ENCODE measurements around the gene MFSD6. TPM values are rescaled to one million over a fixed set of nuclear protein-coding genes. Genes with fewer than 3 reads are reported as not detected.

MFSD6 gene
- total and polyA plus RNA-seq, 10 donors = 5.0 to 130 (median 46.9) TPM

DNA sequence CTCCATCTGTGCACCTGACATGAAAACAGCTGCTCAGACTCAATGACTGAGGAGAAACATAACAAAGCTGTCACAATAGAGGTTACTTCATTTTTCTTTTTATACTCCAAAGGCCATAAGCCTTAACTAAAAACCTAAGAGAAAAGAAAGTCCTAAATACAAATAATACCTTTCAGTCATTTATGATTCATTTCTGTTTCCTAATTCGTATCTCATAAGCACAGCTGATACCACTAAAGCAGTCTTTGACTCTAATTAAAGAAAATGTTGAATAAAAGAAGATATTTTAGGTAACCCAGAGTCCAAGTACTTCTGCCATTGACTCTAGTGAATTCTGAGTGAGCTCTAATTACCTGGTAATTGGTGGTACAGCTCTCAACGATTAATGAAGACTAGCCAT, 105.7 kb downstream of the MFSD6 start:
- intact Hi-C loops (cut with DNase I; ENCODE audit: low total_unique reads) = no loop called here
- no peak for DNase-seq
- H3K27ac ChIP-seq = no peak overlapping the region
- H3K27me3 ChIP-seq (replicated peaks in 1 of 7) = no peaks in the 10 kb centered on the region
- no peak overlapping the region for H3K4me3 ChIP-seq
- H3K4me1 ChIP-seq = peaks cover 0 to 7% (median 0%) of the 10 kb centered on the region in 6 donors
- no peaks in the 10 kb centered on the region for H3K9me3 ChIP-seq
- TF ChIP-seq, protein P1, sequence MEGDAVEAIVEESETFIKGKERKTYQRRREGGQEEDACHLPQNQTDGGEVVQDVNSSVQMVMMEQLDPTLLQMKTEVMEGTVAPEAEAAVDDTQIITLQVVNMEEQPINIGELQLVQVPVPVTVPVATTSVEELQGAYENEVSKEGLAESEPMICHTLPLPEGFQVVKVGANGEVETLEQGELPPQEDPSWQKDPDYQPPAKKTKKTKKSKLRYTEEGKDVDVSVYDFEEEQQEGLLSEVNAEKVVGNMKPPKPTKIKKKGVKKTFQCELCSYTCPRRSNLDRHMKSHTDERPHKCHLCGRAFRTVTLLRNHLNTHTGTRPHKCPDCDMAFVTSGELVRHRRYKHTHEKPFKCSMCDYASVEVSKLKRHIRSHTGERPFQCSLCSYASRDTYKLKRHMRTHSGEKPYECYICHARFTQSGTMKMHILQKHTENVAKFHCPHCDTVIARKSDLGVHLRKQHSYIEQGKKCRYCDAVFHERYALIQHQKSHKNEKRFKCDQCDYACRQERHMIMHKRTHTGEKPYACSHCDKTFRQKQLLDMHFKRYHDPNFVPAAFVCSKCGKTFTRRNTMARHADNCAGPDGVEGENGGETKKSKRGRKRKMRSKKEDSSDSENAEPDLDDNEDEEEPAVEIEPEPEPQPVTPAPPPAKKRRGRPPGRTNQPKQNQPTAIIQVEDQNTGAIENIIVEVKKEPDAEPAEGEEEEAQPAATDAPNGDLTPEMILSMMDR (IDR thresholded peaks at IDR 0.05 in 8 of 11, conservative IDR thresholded peaks at IDR 0.05 in 3 of 11) = no peak
- peaks cover 0 to 73% (median 19%) of the 10 kb centered on the region in 6 donors for H3K36me3 ChIP-seq
- WGBS, 5 donors = 82 to 93% (median 87%) methylated on average over 2 of the region's 2 CpGs

DNA sequence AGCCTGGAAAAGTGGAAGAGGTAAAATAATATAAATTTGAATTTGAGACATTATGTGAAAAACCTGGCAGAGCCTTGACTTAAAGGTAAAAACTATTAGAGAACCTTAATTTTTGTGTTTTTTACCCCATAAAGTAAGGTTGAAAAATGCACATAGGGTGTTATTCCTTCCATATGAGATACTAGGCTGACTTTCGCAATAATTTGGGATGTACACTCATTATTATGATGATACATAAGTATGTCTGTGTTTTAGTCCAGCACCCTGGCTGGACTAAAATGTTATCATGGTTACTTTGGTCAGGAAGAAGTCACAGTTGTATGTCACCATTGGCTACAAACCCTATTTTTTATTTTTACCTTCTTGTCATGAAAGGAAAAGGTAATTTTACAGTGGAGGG, 106.5 kb downstream of the MFSD6 start:
- peaks cover 0 to 7% (median 1%) of the 10 kb centered on the region in 6 donors for H3K4me1 ChIP-seq
- no peak overlapping the region for H3K27ac ChIP-seq
- no peaks in the 10 kb centered on the region for H3K27me3 ChIP-seq (replicated peaks in 1 of 7)
- H3K4me3 ChIP-seq = no peak overlapping the region
- WGBS, 5 donors = 97 to 100% (median 100%) methylated on average over 1 of the region's 1 CpG
- peaks cover 0 to 70% (median 15%) of the 10 kb centered on the region in 6 donors for H3K36me3 ChIP-seq
- intact Hi-C loops (cut with DNase I; ENCODE audit: low total_unique reads) = loop anchor here (5.0 kb wide), 1 partner anchor 132 kb away; no protein-coding TSS in a partner anchor
- no peaks in the 10 kb centered on the region for H3K9me3 ChIP-seq
- no peak for DNase-seq
- no peak for TF ChIP-seq POLR2AphosphoS5 (IDR thresholded peaks at IDR 0.05)

DNA sequence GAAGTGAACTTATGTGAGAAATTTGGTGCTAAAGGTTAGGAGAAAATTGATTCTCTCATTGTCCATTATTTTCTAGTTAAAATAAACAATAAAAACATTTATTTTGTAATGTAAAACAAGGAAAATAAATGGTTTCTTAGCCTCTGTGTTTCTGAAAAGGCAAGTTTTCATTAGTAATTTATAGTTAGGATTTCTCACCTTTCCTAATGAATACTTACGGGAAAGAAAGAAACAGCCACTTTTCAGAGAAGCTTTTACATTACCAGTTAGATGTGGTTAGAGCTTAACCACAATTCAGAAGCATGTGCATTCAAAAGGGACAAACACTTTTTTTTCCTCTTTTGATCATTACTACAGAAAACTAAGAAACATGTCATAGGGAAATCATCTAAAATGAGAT, 107.5 kb downstream of the MFSD6 start:
- TF ChIP-seq, protein P1 (IDR thresholded peaks at IDR 0.05 in 8 of 11, conservative IDR thresholded peaks at IDR 0.05 in 3 of 11) = no peak
- no peak for TF ChIP-seq POLR2AphosphoS5 (IDR thresholded peaks at IDR 0.05)
- TF ChIP-seq POLR2A (IDR thresholded peaks at IDR 0.05) = no peak
- 33 to 62% (median 52%) methylated on average over 1 of the region's 1 CpG for WGBS, 5 donors
- peaks cover 0 to 13% (median 4%) of the 10 kb centered on the region in 6 donors for H3K4me1 ChIP-seq
- H3K9me3 ChIP-seq = no peaks in the 10 kb centered on the region
- peaks cover 0 to 60% (median 10%) of the 10 kb centered on the region in 6 donors for H3K36me3 ChIP-seq
- DNase-seq = no peak
- H3K27me3 ChIP-seq (replicated peaks in 1 of 7) = no peaks in the 10 kb centered on the region
- H3K4me3 ChIP-seq = no peak overlapping the region
- no peak overlapping the region for H3K27ac ChIP-seq
- intact Hi-C loops (cut with DNase I; ENCODE audit: low total_unique reads) = loop anchor here (5.0 kb wide), 1 partner anchor 133 kb away; no protein-coding TSS in a partner anchor

DNA sequence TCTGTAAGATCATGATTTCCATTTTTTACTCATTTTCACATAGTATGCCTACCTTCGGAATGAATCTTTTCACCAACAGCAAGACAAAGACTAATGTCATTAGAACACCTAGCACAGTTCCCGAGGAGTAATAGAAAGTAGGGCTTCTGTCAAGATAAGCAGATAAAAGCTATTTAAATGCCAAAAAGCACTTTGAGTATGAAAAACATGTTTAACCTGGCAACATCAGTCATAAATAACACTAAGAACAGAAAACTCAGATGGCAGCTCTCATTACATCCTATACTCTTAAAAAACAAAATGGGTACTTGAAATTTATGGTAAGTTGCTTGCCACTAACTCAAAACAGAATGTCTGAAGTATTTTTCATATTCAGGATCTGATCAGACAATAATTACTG, 109.3 kb downstream of the MFSD6 start:
- TF ChIP-seq, protein P1 (IDR thresholded peaks at IDR 0.05 in 8 of 11, conservative IDR thresholded peaks at IDR 0.05 in 3 of 11) = no peak
- TF ChIP-seq POLR2AphosphoS5 (IDR thresholded peaks at IDR 0.05) (no peak), POLR2A (IDR thresholded peaks at IDR 0.05) (no peak)

More for the DNA sequence above, 109.3 kb downstream of the MFSD6 start:
- Histone ChIP-seq H3K4me1 (peaks cover 0 to 21% (median 7%) of the 10 kb centered on the region in 6 donors), H3K27me3 (replicated peaks in 1 of 7) (no peaks in the 10 kb centered on the region), H3K36me3 (peaks cover 0 to 54% (median 10%) of the 10 kb centered on the region in 6 donors), H3K4me3 (no peak overlapping the region), H3K9me3 (no peaks in the 10 kb centered on the region), H3K27ac (no peak overlapping the region)
- intact Hi-C loops (cut with DNase I; ENCODE audit: low total_unique reads) = loop anchor here (5.0 kb wide), 1 partner anchor 135 kb away; no protein-coding TSS in a partner anchor
- DNase-seq = no peak
- WGBS, 5 donors = 94 to 97% (median 96%) methylated on average over 2 of the region's 2 CpGs
